Mesodermal cell (in vitro differentiated cells): ENCODE data around the gene MOB3C.

Experiments
- H3K27ac ChIP-seq: 2 replicates; pipeline ENCODE4 v1.7.0; 2013; ENCODE audit warnings: mild to moderate bottlenecking, low read depth, low read length, moderate library complexity; ENCODE audit not compliant: severe bottlenecking
- H3K36me3 ChIP-seq: 2 replicates; pipeline ENCODE4 v1.7.1; 2013; ENCODE audit warnings: mild to moderate bottlenecking, low read length, moderate library complexity; ENCODE audit not compliant: control insufficient read depth, insufficient read depth
- H3K4me1 ChIP-seq: one replicate; pipeline ENCODE4 v1.7.1; 2013; ENCODE audit warnings: mild to moderate bottlenecking, low read length; ENCODE audit not compliant: insufficient read depth, control insufficient read depth, poor library complexity, severe bottlenecking
- H3K4me3 ChIP-seq: 2 replicates; pipeline ENCODE4 v1.7.0; 2013; ENCODE audit warnings: low read length, control low read depth, mild to moderate bottlenecking; ENCODE audit not compliant: insufficient read depth, poor library complexity, severe bottlenecking; ENCODE audit errors: extremely low read depth
- H3K9me3 ChIP-seq: 2 replicates; pipeline ENCODE4 v1.7.1; 2013; ENCODE audit warnings: mild to moderate bottlenecking, low read length, moderate library complexity; ENCODE audit not compliant: control insufficient read depth
- WGBS, 2 experiments: methylation state at CpG; one replicate each; pipeline ENCODE4 v1.1.5; 2013; ENCODE audit warnings: missing lambda C conversion rate in 2 of 2; ENCODE audit not compliant: insufficient coverage in 2 of 2; 5-methylcytosine and 5-hydroxymethylcytosine counted together

The MOB3C gene

GRCh38 chr1:46605232-46605631 lies 11.4 kb downstream of the MOB3C start:
- H3K4me3 ChIP-seq: no peak overlapping the region
- H3K9me3 ChIP-seq: no peaks in the 10 kb centered on the region
- WGBS, 2 experiments: 94% methylated on average over 2 of the region's 2 CpGs; no CpG with 5 or more reads in 1 of the 2 experiments

GRCh38 chr1:46603858-46604549 lies 12.6 kb downstream of the MOB3C start, which contains the start of gene MKNK1:
Gene MKNK1 (minus strand): TSS chr1:46604268. CDS start chr1:46583327, 20,941 bp downstream.
- Histone ChIP-seq H3K4me1 (no peaks in the 10 kb centered on the region), H3K9me3 (no peaks in the 10 kb centered on the region), H3K36me3 (peaks cover 6% of the 10 kb centered on the region), H3K4me3 (peak within 1 kb of the TSS; percentile 74), H3K27ac (no peak within 1 kb of the TSS)
- 1% methylated on average over 42 to 50 of the region's 53 CpGs for WGBS, 2 experiments

More at GRCh38 chr1:46605232-46605631, 11.4 kb downstream of the MOB3C start:
- Histone ChIP-seq H3K27ac (no peak overlapping the region), H3K36me3 (peaks cover 6% of the 10 kb centered on the region), H3K4me1 (no peaks in the 10 kb centered on the region)

GRCh38 chr1:46603481-46603857 lies 13.1 kb downstream of the MOB3C start:
- 0% methylated on average over 1 of the region's 2 CpGs; no CpG with 5 or more reads in 1 of the 2 experiments for WGBS, 2 experiments
- H3K9me3 ChIP-seq: no peaks in the 10 kb centered on the region
- no peaks in the 10 kb centered on the region for H3K4me1 ChIP-seq
- H3K36me3 ChIP-seq: peaks cover 6% of the 10 kb centered on the region
- peak overlapping the region; percentile 74 for H3K4me3 ChIP-seq
- no peak overlapping the region for H3K27ac ChIP-seq

GRCh38 chr1:46601257-46602007 lies 15.2 kb downstream of the MOB3C start:
- Histone ChIP-seq H3K9me3 (no peaks in the 10 kb centered on the region), H3K36me3 (no peaks in the 10 kb centered on the region), H3K27ac (no peak overlapping the region), H3K4me1 (no peaks in the 10 kb centered on the region), H3K4me3 (no peak overlapping the region)
- WGBS, 2 experiments: 96 to 100% methylated on average over 3 of the region's 3 CpGs

GRCh38 chr1:46599059-46599970 lies 17.3 kb downstream of the MOB3C start:
- WGBS, 2 experiments: 88 to 89% methylated on average over 7 to 8 of the region's 9 CpGs
- Histone ChIP-seq H3K9me3 (no peaks in the 10 kb centered on the region), H3K27ac (no peak overlapping the region), H3K4me3 (no peak overlapping the region), H3K36me3 (peaks cover under 1% of the 10 kb centered on the region), H3K4me1 (no peaks in the 10 kb centered on the region)

GRCh38 chr1:46596846-46597245 lies 19.8 kb downstream of the MOB3C start:
- WGBS, 2 experiments: 100% methylated on average over 1 of the region's 3 CpGs
- no peak overlapping the region for H3K4me3 ChIP-seq
- peaks cover 25% of the 10 kb centered on the region for H3K36me3 ChIP-seq
- H3K4me1 ChIP-seq: no peaks in the 10 kb centered on the region
- H3K27ac ChIP-seq: no peak overlapping the region
- H3K9me3 ChIP-seq: no peaks in the 10 kb centered on the region

- no peak overlapping the region for H3K4me3 ChIP-seq
- H3K4me1 ChIP-seq: no peaks in the 10 kb centered on the region
- H3K36me3 ChIP-seq: peaks cover 33% of the 10 kb centered on the region
- 100% methylated on average over 1 of the region's 1 CpG; no CpG with 5 or more reads in 1 of the 2 experiments for WGBS, 2 experiments
- H3K27ac ChIP-seq: no peak overlapping the region
- no peaks in the 10 kb centered on the region for H3K9me3 ChIP-seq
These were observed 20.6 kb downstream of the MOB3C start for GRCh38 chr1:46596036-46596435.

- peaks cover 41% of the 10 kb centered on the region for H3K36me3 ChIP-seq
- no peak overlapping the region for H3K27ac ChIP-seq
- WGBS, 2 experiments: 92% methylated on average over 2 of the region's 3 CpGs
- H3K4me1 ChIP-seq: no peaks in the 10 kb centered on the region
- no peaks in the 10 kb centered on the region for H3K9me3 ChIP-seq
- no peak overlapping the region for H3K4me3 ChIP-seq
These were observed 21.5 kb downstream of the MOB3C start for GRCh38 chr1:46595127-46595526.

GRCh38 chr1:46594063-46594462 lies 22.5 kb downstream of the MOB3C start:
- WGBS, 2 experiments: 100% methylated on average over 3 to 4 of the region's 5 CpGs
- Histone ChIP-seq H3K27ac (no peak overlapping the region), H3K4me1 (no peaks in the 10 kb centered on the region), H3K9me3 (no peaks in the 10 kb centered on the region), H3K4me3 (no peak overlapping the region), H3K36me3 (peaks cover 52% of the 10 kb centered on the region)

- WGBS, 2 experiments: 83 to 91% methylated on average over 2 to 4 of the region's 4 CpGs
- no peaks in the 10 kb centered on the region for H3K9me3 ChIP-seq
- peaks cover 56% of the 10 kb centered on the region for H3K36me3 ChIP-seq
- H3K4me3 ChIP-seq: no peak overlapping the region
- H3K4me1 ChIP-seq: no peaks in the 10 kb centered on the region
- no peak overlapping the region for H3K27ac ChIP-seq
These were observed 23.8 kb downstream of the MOB3C start for GRCh38 chr1:46592823-46593222.
